HG03457 (cell line): ENCODE data around the gene BRME1.
"Not testable (repeated sequence)": the region's sequence is repeated elsewhere in the genome, so short reads cannot be mapped to it uniquely, and the experiment has no call there.

ENCODE experiments used
- ATAC-seq: cut with Tn5 transposase; IDR thresholded peaks from one replicate; pipeline ENCODE4 v1.9.1; 2021; ENCODE audit warnings: moderate number of reproducible peaks; ENCODE audit not compliant: unreplicated experiment

The BRME1 gene

DNA sequence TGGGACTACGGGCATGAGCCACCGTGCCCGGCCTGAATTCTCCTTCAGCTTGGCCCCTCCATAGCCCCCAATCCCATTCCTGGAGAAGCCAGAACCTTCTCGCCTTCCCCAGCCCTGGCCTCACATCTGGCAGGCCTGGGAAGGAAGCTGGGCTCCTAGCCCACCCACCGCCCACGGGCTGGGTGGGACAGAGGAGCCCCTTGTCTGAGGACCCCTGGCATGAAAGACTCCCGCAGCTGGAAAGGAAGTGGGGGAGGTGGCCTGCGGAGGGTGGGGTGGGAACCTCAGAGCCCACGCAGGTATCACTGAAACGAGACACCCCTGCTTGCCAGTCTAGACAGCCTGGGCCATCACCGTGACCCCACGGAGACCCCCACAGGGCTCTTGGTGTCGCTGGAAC is 36.6 kb downstream of the BRME1 start:
- no peak for ATAC-seq

DNA sequence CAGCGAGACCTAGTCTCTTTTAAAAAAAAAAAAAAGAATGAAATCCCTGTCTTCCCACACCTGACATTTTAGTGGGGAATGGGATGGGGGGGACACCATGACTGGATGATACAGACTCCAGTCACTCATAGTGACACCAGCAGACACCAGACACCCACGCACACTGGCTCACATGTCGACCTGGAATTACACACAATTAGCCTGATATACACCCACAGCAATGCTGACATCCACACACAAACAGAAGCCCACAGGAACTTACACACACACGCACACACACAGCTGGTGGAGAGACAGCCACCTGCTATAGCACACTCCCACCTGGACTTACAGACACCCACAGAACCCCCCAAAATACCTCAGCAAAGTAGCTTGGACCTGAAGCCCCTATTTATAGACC is 37.3 kb downstream of the BRME1 start:
- ATAC-seq = no peak

DNA sequence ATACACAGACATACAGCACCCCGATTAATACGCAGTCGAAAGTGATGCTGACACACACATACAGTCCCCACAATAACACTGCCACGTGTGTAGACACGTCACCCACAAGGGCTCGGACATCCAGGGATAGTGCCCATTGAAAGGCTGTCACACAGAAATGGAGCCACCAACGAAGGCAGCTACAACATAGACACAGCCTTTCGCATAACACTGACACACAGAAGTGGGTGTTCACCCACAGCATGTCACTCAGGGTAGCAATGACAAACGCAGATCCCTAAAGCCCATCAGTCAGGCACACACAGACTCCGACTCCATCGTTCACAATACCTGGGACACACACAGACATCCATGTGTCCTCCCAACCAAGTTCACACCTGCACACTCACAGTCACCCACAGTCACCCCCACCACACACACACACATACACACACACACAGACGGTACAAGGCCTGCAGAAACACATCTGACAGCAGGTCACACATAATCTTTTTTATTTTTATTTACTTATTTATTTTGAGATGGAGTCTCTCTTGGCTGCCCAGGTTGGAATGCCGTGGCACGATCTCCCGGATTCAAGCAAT is 39.4 kb downstream of the BRME1 start:
- ATAC-seq = no peak

DNA sequence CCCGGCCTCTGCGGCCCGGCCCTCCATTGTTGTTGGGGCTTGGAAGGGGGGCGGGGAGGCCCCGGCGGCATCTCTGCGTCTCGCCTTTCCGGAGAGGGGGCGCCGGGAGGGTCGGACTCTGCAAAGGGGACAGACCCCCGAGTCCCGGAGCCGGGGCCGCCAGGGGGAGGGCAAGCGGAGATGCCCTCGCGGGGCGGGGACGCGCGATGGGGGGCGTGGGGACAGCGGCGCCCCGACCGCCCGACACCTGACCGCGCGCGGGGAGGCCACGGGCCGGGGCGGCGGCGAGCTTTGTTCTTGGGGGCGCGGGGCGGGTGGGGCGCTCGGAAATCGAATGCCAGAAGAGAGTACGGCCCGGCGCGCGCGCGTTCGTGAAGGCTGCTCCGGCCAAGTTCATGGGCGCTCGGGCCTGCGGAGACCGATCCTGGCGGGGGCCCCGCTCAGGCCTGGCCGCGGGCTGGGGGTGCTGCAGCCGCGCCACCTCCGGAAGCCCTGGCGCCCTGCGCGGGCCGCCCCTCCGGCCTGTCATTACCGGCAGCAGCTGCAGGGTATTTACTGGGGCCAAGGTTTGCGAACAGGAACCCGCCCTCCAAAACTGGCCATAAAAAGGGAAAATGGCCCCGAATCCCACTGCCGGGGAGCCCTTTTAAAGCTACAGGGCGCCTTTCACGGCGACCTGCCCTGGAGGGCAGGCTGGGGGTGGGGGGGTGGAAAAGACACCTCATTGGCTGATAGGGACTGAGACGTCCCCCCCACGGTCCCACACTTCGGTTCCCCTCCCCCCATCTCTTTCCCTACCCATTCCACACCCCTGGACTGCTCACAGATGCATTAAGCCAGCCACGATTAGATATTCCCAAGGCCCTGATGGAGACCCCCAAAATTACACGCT is 40.1 kb downstream of the BRME1 start:
- ATAC-seq = no peak

DNA sequence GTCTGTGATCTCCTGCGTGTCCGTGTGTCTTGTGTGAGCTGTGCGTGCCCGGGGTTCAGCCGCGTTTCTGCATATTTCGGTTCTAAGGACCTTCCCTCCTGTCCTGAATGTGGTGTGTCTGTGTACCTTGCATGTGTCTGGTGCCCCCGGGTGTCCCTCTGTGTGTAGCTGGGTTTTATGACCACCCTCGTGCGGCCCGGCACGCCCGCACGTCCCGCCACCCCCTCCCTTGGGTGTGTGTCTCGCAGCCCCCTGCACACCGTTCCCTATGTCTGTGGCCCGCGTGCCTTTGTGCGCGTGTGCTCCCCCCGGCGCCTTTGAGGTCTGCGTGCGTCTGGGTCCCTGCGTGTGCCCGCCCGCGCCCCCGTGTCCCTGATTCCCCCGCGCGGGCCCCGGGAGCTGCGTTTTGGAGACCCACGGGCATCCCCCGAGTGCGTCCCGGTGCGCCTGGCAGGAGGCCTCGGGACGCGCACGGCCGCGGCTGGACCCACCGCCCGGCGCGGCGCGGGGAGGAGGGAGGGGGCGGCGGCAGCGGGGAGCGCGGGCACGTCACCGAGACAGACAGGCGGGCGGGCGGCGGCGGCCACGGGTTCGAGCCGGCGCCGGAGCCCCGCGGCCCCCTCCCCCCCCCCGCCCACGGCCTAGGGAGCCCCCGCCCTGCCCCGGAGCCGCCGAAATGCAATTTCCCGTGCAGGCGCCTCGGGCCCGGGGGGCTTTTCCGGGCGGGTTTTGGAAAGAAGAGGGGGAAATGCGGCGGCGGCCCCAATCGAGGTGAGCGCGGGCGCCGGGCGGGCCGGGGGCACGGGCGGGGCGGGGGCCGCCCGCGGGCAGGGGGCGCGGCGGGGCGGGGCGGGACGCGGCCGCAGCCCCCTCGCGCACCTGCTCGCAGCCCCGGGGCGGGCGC is 41.0 kb downstream of the BRME1 start:
- no peak for ATAC-seq

DNA sequence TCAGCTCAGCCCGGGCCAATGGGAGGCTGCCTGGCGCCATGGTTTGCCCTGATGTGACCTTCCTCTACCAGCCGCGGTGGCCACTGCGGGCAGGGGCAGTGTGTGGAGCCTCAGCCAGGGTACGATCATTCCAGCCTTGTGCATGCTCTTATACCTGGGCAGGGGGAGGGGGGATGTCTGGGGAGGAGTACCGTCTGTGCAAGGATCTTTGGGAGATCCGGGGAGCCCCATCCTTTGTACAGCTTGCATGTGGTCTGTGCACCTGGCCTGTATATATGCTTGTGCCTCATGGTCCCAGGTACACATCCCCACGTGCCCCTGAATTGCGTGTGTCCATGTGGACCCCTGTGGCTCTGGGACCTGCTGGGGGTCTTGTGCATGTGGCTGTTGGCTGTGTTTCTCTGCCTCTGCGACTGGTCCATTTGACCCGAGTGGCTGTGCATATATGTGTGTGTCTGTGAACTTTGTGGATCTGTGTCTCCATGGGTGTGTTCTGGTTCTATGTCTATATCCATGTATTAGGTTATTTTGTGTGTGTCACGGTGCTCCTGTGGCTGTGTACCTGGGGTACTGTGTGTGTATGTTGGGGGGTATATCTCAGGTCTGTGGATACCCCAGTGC is 41.8 kb downstream of the BRME1 start:
- ATAC-seq = no peak

DNA sequence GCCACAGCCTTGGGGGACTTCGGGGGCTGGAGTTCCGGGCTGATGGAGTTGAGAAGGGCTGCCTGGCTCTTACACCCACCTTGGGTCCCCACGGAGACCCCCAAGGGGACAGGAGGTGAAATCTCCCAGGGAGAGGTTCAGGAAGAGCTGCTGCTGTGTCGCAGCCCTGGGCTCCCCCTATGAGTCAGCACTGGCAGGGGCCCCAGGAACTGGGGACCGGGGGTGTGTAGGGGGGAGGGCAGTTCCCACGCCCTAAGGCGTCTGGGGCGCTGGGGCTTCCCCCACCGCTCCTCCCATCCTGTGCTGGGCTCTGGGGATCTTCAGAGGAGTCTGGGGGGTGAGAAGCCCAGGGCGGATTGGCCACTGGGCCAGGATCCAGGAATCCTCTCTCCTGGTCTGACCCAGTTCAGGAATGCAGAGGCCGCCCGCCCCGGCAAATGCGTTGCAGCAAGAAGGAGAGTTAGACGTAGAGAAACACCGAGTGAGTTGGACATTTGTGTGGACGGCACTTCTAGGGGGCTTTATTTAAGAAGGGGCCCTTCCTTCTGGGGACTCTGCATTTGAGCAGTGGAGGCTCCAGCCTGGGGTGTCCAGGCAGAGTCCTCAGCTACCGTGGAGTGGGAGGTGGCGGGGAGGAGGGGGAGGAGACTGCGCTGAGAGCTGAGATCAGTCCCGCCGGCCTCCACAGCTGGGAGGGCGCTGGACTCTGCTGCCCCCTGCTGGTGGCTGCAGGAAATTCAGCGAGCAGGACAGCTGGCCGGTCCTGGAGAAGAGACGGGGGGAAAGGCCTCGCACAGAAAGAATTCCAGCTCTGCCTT is 44.0 kb downstream of the BRME1 start:
- ATAC-seq = peak; percentile 53

DNA sequence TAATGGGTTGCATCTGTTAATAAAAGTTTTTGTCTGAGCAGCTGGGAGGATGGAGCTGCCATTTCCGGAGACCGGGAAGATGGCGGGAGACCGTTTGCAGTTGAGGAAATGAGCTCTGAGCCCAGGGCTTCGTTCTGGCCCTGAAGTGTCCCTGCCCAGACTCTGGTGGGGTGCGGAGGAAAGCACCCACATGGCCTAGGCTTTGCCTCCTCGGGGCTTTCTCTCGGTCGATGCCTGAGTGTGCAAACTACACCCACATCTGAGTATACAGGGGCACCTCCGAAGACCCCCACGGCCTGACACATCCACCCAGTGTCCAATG is 44.6 kb downstream of the BRME1 start:
- peak; percentile 29 for ATAC-seq

DNA sequence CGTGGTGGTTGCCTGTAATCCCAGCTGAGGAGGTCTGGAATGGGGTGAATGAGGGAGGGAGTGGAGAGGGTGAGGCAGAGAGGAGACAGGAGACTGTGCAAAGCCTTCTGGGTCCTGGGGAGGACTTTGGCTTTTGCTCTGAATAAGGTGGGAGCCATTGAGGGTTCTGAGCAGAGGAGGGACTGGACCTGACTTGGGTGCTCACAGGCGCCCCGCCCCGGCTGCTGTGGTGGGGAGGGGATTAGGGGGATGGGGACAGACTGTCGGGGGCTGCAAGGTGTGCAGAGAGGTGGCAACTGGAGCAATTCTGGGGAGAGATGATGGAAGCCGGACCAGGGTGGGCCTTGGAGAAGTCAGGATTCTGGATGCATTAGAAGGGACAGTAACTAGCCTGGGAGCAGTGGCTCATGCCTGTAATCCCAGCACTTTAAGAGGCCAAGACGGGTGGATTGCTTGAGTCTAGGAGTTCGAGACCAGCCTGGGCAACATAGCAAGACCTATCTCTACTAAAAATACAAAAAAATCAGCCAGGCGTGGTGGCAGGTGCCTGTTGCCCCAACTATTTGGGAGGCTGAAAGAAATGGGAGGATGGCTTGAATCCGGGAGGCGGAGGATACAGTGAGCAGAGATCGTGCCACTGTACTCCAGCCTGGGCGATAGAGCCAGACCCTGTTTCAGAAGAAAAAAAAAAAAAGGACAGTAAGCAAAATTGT is 45.1 kb downstream of the BRME1 start:
- ATAC-seq = no peak

DNA sequence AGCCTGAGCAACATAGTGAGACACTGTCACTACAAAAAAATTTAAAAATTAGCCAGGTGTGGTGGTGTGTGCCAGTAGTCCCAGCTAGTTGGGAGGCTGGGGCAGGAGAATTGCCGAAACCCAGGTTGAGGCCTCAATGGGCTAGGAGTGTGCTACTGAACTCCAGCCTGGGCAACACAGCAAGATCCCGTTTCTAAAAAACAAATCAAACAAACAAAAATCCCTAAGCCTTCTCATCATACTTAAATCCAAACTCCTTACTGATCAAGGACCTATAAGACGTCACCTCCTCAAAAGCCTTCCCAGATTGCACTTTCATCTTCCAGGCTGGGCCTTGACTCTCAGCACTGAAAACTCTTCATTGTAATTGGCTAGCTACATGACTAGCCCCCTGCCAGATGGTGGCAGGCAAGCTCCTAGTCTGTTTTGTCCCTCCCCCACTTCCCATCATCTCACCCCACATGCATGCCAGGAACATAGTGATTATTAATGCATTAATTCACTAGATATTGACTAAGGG is 46.5 kb downstream of the BRME1 start:
- no peak for ATAC-seq

DNA sequence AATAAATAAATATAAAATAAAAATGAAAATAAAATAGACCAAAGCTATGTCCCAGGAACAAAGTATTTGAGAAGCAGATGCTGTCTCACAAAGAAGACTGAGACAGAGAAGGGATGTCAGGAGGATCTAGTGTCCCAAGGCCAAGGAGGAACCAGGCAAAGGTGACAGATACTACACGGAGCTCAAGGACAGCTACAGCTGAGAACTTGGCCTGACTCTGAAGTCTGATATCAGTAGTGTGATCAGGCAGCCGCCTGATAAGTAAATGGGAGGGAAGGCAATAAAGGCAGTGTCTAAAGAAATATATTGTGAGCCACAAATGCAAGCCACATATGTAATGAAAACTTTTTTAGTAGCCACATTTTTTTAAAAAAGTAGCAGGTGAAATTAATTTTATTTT is 49.4 kb downstream of the BRME1 start:
- ATAC-seq = no peak

DNA sequence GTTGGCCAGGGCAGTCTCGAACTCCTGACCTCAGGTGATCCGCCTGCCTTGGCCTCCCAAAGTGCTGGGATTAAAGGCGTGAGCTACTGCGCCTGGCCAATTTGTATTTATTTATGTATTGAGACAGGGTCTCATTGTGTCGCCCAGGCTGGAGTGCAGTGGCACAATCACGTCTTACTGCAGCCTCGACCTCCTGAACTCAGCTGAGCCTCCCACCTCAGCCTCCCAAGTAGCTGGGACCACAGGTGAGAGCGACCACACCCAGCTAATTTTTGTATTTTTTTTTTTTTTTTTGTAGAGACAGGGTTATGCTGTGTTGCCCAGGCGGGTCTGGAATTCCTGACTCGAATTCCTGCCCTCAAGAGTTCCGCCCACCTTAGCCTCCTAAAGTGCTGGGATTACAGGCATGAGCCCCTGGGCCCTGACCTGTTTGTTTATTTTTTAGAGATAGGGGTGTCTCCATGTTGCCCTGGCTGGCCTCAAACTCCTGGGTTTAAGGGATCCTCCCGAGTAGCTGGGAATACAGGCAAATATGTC is 53.7 kb downstream of the BRME1 start:
- not testable (repeated sequence) for ATAC-seq

DNA sequence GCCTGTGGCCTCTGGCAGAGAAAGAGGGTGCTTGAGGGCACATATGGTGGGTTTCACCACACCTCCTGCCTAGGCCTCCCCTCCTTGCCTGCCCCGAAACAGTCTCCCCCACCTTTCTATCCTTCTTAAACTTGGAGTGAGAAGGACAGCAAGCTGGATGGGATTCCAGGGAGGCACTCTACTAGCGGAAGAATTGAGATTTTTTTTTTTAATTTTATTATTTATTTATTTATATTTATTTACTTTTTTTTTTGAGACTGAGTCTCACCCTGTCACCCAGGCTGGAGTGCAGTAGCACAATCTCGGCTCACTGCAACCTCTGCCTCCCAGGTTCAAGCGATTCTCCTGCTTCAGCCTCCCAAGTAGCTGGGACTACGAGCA is 54.2 kb downstream of the BRME1 start:
- not testable (repeated sequence) for ATAC-seq

DNA sequence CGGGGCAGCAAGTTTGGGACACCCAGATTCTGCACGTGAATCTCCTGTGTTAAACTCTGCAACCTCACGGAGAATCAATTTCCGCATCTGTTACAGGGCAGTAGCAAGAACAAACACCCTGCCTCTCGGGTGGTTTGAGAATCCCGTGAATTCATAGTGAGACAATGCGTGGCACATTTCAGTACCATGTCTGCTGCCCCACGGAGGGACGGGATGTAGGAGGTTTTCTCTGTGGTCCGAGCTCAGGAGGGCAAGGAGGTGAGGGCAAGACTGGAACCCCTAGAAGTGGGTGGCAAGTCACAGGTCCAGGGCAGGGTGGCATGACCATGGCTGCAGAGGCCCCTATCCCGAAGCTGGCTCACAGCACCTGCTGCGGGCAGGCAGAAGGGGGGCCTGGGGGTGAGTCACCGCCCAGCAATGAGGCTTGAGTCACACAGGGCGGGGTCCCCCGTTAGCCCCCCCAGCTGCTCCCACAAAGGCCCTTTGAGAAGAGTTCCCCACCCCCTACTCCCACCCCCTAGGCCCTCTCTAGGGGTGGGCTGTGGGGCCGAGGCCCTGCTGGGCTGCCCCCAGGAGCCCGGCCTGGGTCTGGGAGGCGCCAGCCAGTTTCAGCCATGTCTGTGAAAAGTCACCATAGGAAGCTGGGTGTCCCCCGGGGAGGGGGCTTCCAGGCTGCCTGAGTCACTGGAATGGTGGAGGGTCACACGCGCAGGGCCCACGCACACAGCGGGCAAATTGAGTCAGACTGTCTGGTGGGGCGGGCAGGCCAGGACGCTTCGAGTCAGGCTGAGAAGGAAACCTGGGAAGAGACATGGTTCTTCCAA is 54.8 kb downstream of the BRME1 start:
- no peak for ATAC-seq

DNA sequence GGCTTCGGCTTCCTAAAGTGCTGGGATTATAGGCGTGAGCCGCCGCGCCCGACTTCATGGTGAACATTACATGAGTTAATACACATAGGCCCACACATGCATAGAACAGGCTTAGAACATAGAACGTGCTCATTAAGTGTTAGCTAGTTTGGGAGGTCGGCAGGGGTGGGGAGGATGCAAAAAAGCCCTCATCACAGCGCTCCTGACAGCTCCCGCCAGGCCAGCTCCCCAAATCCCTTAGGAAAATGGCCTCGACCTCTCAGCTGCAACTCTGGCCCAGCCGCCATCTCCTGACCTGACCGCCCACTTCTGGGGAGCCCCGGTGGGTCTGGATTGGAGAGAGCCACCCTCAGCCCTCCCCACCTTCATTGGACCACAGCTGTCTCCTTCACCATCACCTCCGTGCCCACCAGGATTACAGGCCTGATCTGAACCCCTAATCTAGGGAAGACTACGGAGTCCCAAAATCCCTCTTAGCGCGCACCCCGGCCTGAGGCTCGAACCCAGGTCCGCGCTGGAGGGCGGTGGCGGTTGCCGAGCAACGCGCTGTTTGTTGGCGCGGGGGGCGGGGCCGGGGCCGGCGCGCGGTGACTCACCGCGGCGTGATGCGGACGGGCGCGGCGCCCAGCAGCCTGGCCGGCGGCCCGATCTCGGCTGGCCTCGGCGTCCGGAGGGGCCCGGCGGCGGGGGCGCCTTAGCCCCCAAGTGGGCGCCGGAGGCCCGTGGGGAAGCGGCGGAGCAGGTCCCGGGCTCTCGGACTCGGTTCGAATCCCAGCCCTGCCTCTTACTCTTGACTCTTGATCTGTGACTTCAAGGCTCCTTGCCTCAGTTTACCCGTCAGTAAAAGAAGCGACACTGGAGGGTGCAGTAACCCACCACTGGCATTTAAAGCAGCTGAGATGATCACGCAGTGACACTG is 55.7 kb downstream of the BRME1 start:
- ATAC-seq = no peak

DNA sequence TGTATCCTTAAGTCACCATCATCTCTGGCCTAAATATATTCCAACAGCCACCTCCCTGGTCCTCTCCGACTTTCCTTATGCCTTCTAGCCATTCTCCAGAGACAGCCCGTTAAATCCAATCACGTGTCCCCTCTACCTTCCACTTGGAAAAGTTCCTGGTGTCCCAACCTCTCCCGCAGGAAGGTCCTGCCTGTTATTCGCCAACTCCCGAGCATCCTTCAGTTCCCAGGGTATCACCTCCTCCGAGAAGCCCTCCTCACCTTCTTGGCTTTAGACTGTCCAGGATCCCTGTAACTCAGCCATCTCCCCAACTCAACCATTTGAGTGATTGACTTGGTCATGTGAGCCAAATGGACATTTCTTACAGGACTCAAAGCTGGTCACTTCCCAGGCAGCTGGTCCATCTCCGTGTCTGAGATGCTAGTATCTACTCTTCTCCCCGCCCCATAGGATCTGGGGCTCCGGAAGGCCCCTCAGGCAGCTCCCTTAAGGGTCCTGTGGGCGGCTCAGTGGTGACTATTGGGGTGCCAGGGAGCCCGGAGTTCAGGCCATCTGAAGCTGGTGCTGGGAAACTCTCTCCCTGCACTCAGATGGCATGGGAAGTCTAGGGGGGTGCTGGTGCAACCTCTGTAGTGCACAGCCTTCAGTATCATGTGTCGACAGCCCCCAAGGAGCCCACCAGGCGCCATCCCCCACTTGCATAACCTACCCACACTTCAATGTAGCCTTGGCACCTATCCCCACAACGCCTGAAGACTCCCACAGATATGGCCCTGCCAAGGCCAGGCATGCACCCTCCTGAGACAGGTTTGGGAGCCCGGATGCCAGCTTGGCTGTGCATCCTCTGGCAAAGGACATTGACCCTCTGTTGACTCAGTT is 56.9 kb downstream of the BRME1 start:
- no peak for ATAC-seq

DNA sequence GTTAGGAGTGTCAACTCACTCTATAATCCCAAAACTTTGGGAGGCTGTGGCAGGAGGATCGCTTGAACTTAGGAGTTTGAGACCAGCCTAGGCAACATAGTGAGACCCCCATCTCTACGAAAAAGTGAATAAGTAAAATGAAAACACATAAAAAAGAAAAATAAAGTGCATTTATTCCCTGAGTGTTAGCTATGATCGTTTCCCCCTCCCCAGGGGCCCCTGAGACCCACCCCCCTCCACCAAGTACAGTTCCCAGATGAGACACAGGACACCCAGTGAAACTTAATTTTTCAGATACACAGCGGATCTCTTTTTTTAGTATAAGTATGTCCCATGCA is 57.6 kb downstream of the BRME1 start:
- ATAC-seq = no peak
